OCI-LY1 (cell line): ENCODE measurements around the gene MRGPRD.

Experiments used
- H2AFZ ChIP-seq: fragments of 200-600 bp; sonication (generic), shearing (Covaris generic); 2 replicates; pipeline ENCODE4 v1.6.0; 2014; ENCODE audit warnings: antibody characterized with exemption, mild to moderate bottlenecking, low read length
- H3F3A ChIP-seq: fragments of 200-600 bp; sonication (generic), shearing (Covaris generic); 2 replicates; pipeline ENCODE4 v1.6.0; 2014; ENCODE audit warnings: mild to moderate bottlenecking, antibody characterized with exemption, low read length, moderate library complexity; ENCODE audit not compliant: insufficient read depth
- H3K27ac ChIP-seq: fragments of 200-600 bp; sonication (generic); 2 replicates; pipeline ENCODE4 v1.5.1; 2014; ENCODE audit warnings: low read length, mixed run types, mild to moderate bottlenecking, low read depth; ENCODE audit not compliant: poor library complexity, severe bottlenecking
- H3K27me3 ChIP-seq: fragments of 200-600 bp; sonication (generic); 2 replicates; pipeline ENCODE4 v1.6.0; 2014; ENCODE audit warnings: antibody characterized with exemption, mild to moderate bottlenecking, low read length, moderate library complexity; ENCODE audit not compliant: insufficient read depth
- H3K36me3 ChIP-seq: fragments of 200-600 bp; sonication (generic); 2 replicates; pipeline ENCODE4 v1.6.1; 2014; ENCODE audit warnings: mild to moderate bottlenecking, antibody characterized with exemption, low read length, moderate library complexity, mixed read lengths; ENCODE audit not compliant: insufficient read depth
- H3K4me1 ChIP-seq: fragments of 200-600 bp; sonication (generic); 2 replicates; pipeline ENCODE4 v1.5.1; 2014; ENCODE audit warnings: mild to moderate bottlenecking, low read length, moderate library complexity; ENCODE audit not compliant: insufficient read depth, severe bottlenecking
- H3K4me2 ChIP-seq: fragments of 200-600 bp; sonication (generic), shearing (Covaris generic); 2 replicates; pipeline ENCODE4 v1.6.1; 2014; ENCODE audit warnings: low read length
- H3K4me3 ChIP-seq: fragments of 200-600 bp; sonication (generic); 2 replicates; pipeline ENCODE4 v1.5.1; 2014; ENCODE audit warnings: low read length, low read depth, mild to moderate bottlenecking, mixed read lengths; ENCODE audit not compliant: poor library complexity, severe bottlenecking
- H3K79me2 ChIP-seq: fragments of 200-600 bp; shearing (Covaris generic); 2 replicates; pipeline ENCODE4 v1.6.1; 2016; ENCODE audit warnings: mixed run types, low read length, mixed read lengths; ENCODE audit not compliant: insufficient read depth
- H3K9ac ChIP-seq: fragments of 200-600 bp; sonication (generic), shearing (Covaris generic); 2 replicates; pipeline ENCODE4 v1.6.1; 2014; ENCODE audit warnings: mild to moderate bottlenecking, low read length, mixed read lengths
- H3K9me2 ChIP-seq: fragments of 200-600 bp; sonication (generic), shearing (Covaris generic); 2 replicates; pipeline ENCODE4 v1.6.1; 2014; ENCODE audit warnings: low read depth, mild to moderate bottlenecking, low read length, mixed read lengths
- H3K9me3 ChIP-seq: fragments of 200-600 bp; shearing (Covaris generic); 2 replicates; pipeline ENCODE4 v1.6.1; 2014; ENCODE audit warnings: low read length, mixed read lengths
- H4K20me1 ChIP-seq: fragments of 200-600 bp; sonication (generic), shearing (Covaris generic); 2 replicates; pipeline ENCODE4 v1.6.0; 2016; ENCODE audit warnings: mild to moderate bottlenecking, low read length; ENCODE audit not compliant: insufficient read depth
- EZH2 ChIP-seq: fragments of 200-600 bp; sonication (generic), shearing (Covaris generic); IDR thresholded peaks from 2 replicates; pipeline ENCODE4 v1.8.0; 2017; ENCODE audit warnings: borderline replicate concordance, mixed run types, mild to moderate bottlenecking, antibody characterized with exemption, low read length, moderate library complexity, mixed read lengths
- TF ChIP-seq, protein P1 (sequence below): fragments of 200-600 bp; sonication (generic), shearing (Covaris generic); IDR thresholded peaks from 2 replicates; pipeline ENCODE4 v1.5.1; 2017; ENCODE audit warnings: mild to moderate bottlenecking, antibody characterized with exemption, low read length, moderate library complexity, mixed read lengths

Gene MRGPRD

DNA sequence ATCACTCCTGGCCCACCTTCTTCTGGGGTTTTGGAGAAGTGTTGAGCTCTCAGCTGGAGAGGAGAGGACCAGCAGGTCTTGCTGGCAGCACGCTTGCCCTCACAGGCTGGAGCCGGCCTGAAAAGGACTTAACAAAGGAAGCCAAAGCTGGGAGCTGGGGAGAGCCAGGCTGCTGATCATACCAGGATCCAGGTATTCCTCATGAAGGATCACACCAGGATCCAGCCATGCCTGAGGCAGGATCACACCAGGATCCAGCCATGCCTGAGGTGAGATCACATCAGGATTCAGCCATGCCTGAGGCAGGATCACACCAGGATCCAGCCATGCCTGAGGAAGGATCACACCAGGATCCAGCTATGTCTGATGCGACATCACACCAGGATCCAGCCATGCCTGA lies 17.0 kb downstream of the MRGPRD start:
- H3K4me2 ChIP-seq, result no peak overlapping the region
- H3F3A ChIP-seq, result no peaks in the 10 kb centered on the region
- TF ChIP-seq, protein P1, sequence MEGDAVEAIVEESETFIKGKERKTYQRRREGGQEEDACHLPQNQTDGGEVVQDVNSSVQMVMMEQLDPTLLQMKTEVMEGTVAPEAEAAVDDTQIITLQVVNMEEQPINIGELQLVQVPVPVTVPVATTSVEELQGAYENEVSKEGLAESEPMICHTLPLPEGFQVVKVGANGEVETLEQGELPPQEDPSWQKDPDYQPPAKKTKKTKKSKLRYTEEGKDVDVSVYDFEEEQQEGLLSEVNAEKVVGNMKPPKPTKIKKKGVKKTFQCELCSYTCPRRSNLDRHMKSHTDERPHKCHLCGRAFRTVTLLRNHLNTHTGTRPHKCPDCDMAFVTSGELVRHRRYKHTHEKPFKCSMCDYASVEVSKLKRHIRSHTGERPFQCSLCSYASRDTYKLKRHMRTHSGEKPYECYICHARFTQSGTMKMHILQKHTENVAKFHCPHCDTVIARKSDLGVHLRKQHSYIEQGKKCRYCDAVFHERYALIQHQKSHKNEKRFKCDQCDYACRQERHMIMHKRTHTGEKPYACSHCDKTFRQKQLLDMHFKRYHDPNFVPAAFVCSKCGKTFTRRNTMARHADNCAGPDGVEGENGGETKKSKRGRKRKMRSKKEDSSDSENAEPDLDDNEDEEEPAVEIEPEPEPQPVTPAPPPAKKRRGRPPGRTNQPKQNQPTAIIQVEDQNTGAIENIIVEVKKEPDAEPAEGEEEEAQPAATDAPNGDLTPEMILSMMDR, result no peak
- no peak for TF ChIP-seq EZH2
- no peaks in the 10 kb centered on the region for H3K79me2 ChIP-seq
- no peaks in the 10 kb centered on the region for H4K20me1 ChIP-seq
- H3K9me3 ChIP-seq, result no peaks in the 10 kb centered on the region
- H3K27me3 ChIP-seq, result peaks cover 4% of the 10 kb centered on the region; the same call in 1 of the 2 replicates
- H3K4me1 ChIP-seq, result no peaks in the 10 kb centered on the region
- no peaks in the 10 kb centered on the region; the same call in 1 of the 2 replicates for H3K36me3 ChIP-seq
- no peak overlapping the region for H3K9ac ChIP-seq
- H3K27ac ChIP-seq, result no peak overlapping the region
- H3K9me2 ChIP-seq, result no peaks in the 10 kb centered on the region
- no peak overlapping the region for H2AFZ ChIP-seq
- no peak overlapping the region for H3K4me3 ChIP-seq

DNA sequence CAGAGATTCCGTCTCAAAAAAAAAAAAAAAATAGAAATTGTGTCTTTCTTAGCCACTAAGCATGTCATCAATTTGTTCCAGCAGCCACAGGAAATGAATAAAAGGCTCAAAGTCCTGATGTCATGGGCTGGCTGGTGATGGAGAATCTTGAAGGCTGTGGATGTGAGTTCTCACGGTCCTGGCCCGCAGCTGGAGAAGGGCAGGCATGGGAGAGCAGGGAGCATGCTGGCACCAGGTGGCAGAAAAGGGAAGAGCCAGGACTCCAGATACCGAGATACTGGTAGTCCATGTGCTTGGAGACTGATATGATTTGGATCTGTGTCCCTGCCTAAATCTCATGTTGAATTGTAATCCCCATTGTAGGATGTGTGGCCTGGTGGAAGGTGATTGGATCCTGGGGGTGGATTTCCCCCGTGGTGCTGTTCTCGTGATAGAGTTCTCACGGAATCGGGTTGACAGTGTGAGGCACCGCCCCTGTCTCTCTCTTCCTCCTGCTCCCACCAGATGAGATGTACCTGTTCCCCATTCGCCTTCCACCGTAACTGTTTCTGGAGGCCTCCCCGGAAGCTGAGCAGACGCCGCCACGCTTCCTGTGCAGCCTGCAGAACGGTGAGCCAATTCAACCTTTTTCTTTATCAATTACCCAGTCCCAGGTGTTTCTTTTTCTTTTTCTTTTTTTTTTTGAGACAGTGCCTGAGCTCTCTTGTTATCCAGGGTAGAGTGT lies 18.1 kb downstream of the MRGPRD start:
- Histone ChIP-seq H3K27me3 (no peaks in the 10 kb centered on the region; the same call in 1 of the 2 replicates), H3K4me2 (no peak overlapping the region), H3K79me2 (no peaks in the 10 kb centered on the region), H3K27ac (no peak overlapping the region), H4K20me1 (no peaks in the 10 kb centered on the region), H3K9me2 (no peaks in the 10 kb centered on the region), H3K4me3 (no peak overlapping the region), H2AFZ (no peak overlapping the region), H3K36me3 (no peaks in the 10 kb centered on the region; the same call in 1 of the 2 replicates), H3F3A (no peaks in the 10 kb centered on the region), H3K9me3 (no peaks in the 10 kb centered on the region), H3K9ac (no peak overlapping the region), H3K4me1 (no peaks in the 10 kb centered on the region)
- TF ChIP-seq EZH2, result no peak
- TF ChIP-seq, protein P1, result no peak

DNA sequence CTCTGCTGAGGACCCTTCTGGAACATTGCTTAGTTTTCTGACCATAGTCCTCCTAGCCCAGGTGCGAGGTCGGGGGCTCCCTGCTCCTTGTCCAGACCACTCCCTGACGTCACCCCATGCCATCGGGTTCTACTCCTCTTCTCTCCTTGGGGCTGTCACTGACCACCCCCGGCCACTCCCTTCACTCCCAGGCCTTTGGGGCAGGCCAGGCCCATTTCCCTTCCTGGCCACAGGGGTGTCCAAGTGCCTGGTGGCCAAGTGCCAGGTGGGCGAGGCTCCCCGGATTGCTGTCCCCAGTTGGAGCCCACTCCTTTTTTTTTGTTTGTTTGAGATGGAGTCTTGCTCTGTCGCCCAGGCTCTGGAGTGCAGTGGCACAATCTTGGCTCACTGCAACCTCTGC lies 19.5 kb downstream of the MRGPRD start:
- Histone ChIP-seq H3K4me2 (no peak overlapping the region), H4K20me1 (no peaks in the 10 kb centered on the region), H3K4me1 (no peaks in the 10 kb centered on the region), H3K79me2 (no peaks in the 10 kb centered on the region), H3K9me3 (no peaks in the 10 kb centered on the region), H3K27ac (no peak overlapping the region), H3K9me2 (no peaks in the 10 kb centered on the region), H3K27me3 (no peaks in the 10 kb centered on the region; the same call in 1 of the 2 replicates), H3F3A (no peaks in the 10 kb centered on the region), H3K4me3 (no peak overlapping the region), H2AFZ (no peak overlapping the region), H3K9ac (no peak overlapping the region), H3K36me3 (no peaks in the 10 kb centered on the region; the same call in 1 of the 2 replicates)
- TF ChIP-seq, protein P1, result no peak
- no peak for TF ChIP-seq EZH2
